ENCODE results near the gene ADAMTS8.

The ADAMTS8 gene, protein sequence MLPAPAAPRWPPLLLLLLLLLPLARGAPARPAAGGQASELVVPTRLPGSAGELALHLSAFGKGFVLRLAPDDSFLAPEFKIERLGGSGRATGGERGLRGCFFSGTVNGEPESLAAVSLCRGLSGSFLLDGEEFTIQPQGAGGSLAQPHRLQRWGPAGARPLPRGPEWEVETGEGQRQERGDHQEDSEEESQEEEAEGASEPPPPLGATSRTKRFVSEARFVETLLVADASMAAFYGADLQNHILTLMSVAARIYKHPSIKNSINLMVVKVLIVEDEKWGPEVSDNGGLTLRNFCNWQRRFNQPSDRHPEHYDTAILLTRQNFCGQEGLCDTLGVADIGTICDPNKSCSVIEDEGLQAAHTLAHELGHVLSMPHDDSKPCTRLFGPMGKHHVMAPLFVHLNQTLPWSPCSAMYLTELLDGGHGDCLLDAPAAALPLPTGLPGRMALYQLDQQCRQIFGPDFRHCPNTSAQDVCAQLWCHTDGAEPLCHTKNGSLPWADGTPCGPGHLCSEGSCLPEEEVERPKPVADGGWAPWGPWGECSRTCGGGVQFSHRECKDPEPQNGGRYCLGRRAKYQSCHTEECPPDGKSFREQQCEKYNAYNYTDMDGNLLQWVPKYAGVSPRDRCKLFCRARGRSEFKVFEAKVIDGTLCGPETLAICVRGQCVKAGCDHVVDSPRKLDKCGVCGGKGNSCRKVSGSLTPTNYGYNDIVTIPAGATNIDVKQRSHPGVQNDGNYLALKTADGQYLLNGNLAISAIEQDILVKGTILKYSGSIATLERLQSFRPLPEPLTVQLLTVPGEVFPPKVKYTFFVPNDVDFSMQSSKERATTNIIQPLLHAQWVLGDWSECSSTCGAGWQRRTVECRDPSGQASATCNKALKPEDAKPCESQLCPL

DNA sequence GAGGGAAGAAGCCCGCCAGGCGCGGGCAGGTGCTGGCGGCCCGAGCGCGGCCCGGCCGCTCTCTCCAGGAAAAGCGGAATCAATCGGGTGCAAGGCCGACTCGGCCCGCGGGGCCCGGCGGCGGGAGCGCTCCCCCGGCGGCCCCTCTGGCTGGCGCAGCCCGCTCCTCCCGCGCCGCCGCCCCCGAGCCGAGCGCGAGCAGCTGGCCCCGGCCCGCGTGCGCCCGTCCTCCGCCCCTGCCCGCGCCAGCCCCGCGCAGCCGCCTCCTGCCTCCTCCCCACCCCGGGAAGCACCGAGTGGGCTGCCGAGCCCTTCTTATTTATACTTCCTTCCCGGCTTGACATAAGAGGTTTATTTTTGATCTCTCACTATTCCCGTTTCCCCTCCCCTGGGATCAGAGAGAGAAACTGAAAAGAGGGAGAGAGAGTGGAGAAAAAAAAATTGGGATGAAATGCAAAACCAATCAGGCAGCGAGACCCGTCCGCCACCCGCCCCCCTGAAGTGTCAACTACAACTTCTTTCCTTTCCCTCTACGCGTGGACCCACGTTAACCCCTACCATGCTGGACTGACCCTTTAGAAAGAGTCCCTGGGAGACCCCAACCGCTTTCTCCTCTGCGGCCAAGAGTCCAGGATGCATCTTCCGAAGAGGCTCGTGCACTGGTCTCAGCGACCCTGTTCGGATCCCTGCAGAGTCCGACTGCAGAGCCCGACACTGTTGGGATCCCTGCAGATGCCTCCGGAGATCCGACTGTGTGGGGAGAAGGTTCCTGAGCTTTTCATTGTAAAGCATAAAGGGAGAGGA lies at the start of gene ADAMTS8:
ADAMTS8 (minus strand) TSS at position 294 of the 804 bp plus-strand sequence. CDS start 323 bp downstream, outside the sequence.
- no peak for DNase-seq

GRCh38 chr11:130477586-130478203 lies 49.3 kb upstream of the ADAMTS8 start:
- no peak for DNase-seq

GRCh38 chr11:130476922-130477491 lies 48.6 kb upstream of the ADAMTS8 start:
- DNase-seq, result no peak

DNA sequence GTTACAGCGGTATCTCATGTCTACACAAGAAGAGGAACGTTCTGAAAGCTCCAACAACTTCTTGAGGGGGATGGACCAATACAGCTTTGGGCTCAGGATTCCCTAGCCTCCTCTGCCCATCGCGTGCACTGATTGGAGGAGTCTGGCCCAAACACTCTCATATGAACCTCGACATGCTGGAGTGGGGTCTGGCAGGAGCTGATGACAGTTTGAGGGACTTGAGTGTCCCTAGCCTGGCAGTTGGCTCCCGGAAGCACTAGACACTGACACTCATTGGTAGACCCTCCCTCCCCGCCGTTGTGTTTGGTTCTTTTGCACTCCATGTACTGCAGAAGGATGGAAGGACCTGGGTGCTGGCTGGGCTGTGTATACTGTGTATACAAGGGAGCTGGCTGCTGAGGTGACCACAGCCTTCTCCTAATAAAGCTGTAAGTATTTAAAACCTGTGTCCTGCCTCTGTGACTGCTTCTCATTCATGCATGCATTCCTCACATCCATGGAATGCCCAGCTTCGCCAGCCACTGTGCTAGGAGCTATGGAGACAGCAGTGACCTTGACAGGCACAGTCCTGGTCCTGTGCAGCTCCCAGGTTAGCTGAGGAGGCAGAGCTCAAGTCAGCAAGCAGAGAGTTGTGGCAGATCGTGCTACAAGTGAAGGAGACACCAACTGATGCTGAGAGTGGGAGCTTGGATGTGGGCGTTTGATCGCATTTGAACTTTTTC lies 48.0 kb upstream of the ADAMTS8 start:
- no peak for DNase-seq

DNA sequence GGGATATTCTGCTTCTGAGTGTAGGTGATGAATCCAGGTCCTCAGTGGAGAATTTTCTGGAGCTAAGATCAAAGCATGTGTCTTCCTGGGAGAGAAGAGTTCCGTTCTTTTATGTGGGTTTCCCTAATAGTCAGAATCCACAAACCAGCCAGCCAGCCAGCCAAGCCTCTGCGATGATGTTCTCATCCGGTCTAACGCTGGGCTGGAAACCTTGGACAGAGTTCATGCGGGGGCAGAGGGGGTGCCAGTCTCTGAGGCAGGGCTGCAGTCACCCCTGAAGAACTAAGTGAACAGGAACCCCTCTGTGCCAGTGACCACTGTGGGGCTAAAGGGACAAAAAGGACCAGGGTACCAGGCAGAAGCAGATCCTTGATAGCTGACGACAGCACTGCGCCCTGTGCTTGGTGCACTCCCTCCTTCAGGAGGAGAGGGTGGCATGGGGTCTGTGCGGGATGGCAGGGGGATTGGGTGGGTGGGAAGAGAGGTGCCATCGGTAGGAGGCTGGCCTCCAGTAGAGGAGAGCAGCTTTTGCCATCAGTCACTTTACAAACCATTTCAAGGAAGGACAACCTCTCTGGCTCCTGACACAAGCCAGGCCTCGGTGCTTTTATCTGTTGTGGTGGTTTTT lies 47.1 kb upstream of the ADAMTS8 start:
- DNase-seq, result no peak

DNA sequence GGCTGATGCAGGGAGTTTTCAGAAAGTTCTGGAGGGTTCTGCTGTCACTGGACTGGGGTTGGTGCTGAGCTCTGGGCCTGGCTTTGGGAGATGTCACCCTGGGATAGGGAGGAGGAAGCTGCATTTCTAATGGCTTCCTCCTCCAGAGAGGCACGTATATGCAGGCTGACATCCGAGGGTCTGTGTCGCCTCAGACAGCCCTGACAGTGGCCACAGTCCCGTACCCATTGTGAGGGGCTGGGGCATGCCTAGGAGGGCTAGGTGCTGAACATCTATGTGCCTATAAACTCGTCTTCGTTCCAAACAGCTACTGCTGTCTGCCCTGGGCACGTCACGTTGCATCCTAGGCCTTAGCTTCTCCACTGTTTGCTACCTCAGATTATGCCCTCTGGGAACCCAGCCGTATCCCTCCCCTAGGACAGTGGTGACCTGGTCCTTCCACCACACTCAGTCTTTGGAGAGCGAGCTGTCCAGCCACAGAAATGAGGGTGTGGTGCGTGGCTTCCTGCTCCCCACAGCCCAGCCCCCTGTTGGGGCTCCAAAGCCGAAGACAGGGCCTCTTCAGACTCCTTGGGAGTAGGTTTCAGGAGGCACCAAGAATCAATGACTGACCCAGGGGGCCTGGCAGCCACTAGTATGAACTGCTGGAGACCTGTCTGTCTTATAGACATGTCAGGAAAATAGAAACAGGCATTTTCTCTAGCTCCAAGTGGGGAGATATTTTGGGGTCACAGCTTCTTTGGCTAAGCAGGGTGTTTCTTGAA lies 46.4 kb upstream of the ADAMTS8 start:
- DNase-seq, result no peak

GRCh38 chr11:130473795-130474377 lies 45.5 kb upstream of the ADAMTS8 start:
- no peak for DNase-seq

GRCh38 chr11:130473056-130473794 lies 44.8 kb upstream of the ADAMTS8 start:
- DNase-seq, result no peak

DNA sequence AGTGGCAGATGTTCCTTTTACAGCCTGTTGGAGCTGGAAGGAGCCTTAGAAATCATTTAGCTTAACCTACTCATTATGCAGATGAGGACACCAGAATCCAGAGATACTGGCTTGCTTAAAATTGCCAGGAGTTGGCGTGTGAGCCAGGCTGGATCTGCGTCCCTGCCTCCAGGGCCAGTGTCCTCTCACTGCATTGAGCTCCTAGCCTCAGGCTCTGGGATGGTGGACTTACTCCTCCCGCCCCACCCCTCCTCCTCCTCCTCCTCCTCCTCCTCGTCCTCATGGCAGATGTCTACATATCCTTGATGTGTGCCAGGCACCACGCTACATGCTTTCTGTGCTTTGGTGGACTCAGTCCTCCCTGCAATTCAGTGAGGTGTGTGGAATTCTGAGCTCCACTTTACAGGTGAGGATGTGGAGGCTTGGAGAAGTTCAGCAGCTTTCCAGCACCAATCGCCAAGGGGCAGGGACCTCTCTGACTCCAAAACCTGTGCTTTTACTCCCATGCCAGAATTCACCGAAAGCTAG lies 44.1 kb upstream of the ADAMTS8 start:
- no peak for DNase-seq

DNA sequence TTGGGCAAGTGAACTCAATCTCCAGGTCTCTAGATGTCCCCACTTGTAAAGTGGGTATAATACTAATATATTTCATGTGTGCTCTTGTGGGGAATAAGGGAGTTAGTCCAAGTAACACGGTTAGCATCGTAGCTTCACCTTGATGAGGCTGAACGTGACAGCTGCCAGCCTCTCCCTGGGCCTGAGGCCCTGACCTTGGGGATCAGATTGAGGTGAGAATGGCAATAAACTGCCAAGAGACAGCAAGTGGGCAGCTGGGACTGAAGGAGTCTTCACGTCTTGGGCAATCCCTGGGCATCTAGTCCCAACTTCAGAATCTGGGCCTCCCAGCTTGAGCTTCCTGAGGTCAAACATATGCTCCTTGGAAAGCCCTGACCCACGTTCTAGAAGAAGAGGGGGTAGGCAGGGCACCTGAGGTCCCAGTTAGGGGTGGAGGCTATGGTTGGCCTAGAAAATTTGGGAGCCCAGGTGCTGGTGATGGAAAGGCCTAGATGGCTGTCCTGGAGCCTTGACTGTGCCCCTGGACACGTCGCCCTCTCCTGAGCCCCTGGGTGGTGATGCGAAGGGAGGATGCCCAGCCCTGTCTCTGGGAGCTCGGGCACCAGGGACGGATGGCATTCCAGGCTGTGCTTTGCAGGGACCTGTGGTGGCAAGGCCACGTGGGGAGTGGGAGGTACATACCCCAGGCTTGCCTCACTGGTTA lies 43.5 kb upstream of the ADAMTS8 start:
- no peak for DNase-seq

DNA sequence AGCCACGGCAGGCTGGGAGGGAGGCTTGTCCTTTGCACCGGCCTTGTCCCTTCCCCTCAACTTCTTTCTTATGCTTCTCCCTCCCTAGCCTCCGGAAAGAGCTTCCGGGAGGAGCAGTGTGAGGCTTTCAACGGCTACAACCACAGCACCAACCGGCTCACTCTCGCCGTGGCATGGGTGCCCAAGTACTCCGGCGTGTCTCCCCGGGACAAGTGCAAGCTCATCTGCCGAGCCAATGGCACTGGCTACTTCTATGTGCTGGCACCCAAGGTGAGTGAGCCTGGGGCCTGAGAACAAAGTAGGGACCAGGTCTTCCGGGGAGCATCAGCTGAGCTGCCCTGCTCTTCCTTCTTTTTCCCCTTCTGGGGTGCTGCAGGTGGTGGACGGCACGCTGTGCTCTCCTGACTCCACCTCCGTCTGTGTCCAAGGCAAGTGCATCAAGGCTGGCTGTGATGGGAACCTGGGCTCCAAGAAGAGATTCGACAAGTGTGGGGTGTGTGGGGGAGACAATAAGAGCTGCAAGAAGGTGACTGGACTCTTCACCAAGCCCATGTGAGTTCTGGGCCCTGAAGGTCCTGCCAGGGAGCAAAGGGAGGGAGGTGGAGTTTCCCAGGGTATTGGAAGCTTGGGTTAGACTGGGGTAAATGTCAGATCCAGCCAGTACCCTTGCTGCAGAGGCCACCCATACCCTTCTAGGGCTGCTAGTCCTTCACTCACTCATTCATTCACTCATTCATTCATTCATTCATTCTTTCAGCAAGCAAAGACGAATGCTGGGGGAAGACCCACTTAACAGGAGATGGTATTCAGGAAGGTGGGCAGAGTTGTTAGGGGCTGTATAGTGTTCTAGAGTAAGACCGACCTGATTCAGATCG lies 42.7 kb upstream of the ADAMTS8 start:
- no peak for DNase-seq

DNA sequence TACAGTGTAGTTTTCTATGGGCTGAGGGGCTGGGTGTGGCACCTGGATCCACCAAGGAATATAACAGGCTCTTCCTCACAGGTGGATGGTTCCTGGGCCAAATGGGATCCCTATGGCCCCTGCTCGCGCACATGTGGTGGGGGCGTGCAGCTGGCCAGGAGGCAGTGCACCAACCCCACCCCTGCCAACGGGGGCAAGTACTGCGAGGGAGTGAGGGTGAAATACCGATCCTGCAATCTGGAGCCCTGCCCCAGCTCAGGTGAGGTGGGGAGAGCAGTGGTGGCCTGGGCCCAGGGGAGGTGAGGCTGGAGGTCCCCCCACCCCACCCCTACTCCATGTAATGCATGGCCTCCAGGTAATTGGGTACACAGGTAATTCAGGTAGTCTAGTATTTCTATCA lies 40.8 kb upstream of the ADAMTS8 start:
- DNase-seq, result no peak

GRCh38 chr11:130467116-130467900 lies 38.9 kb upstream of the ADAMTS8 start:
- DNase-seq, result no peak

DNA sequence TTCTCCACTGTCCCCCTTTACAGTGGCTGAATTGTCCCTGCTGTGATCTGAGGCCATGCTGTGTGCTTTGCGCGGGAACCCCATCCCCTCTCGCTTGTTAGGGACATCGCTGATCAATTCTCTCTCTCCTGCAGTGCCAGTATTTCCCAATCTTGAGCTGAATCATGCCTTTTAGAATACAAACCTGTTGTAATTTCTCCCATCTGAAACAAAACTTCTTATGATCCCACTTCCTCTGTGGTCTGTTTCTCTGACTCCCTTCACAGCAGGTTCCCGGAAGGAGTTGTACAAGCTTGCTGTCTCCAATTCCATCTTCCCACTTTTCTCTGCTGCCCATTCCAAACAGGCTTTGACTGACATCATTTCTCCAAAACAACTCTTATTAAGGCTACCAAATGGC lies 36.9 kb upstream of the ADAMTS8 start:
- DNase-seq, result no peak

GRCh38 chr11:130464291-130464812 lies 35.9 kb upstream of the ADAMTS8 start:
- DNase-seq, result no peak

- no peak for DNase-seq
These were observed 34.5 kb upstream of the ADAMTS8 start for GRCh38 chr11:130462931-130463330.

All from NCI-H774 (cell line).